GM21619 (cell line): Measurements from ENCODE around the gene MREG.
"Not testable (repeated sequence)": the region's sequence is repeated elsewhere in the genome, so short reads cannot be mapped to it uniquely, and the experiment has no call there.

Experiments used
- ATAC-seq: cut with Tn5 transposase; IDR thresholded peaks from one replicate; pipeline ENCODE4 v1.9.1; 2021; ENCODE audit not compliant: unreplicated experiment

The MREG gene

DNA sequence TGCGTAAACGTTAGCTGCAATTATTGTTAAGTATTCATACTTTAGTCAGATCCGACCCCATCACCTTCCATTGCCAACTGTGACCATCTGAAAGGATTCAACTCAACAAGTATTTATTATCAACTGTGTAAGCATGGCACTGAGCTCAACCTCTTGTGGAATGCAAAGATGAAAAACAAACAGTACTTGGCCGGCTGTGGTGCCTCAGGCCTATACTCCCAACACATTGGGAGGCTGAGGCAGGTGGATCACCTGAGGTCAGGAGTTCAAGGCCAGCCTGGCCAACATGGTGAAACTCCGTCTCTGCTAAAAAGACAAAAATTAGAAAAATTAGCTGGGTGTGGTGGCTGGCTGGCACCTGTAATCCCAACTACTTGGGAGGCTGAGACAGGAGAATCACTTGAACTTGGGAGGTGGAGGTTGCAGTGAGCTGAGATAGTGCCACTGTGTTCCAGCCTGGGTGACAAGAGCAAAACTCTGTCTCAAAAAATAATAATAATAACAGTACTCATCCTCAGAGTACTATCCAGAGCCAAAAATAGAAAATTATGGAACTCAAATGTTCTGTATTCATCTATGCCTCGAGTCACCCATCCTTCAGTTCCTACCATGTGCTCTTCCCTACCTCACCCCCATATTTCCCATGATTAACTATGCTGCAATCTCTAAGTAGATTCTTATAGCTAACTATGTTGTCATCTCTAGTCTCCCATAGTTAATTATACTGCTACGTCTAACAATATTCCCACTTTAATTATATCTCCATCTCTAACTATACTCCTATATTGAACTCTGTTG lies 8.6 kb upstream of the MREG start:
- no peak for ATAC-seq

DNA sequence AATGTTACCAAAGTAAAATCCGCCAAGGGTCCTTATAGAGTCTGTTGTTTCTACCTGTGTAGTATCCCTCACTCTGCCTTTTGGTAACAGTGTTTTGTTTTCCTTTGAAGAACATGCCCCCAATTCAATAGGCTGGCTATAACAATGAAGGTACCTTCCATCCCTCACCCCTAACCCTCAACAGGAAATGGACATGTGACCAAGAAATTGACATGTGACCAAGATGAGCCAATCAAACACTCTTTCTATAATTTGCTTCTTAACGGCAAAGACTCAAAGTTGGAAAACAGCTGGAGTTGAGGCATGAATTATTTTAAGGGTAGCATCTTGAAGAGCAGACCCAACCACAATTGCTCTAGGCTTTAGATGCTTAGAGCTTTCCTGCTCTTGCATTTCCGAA lies 5.4 kb upstream of the MREG start:
- no peak for ATAC-seq

DNA sequence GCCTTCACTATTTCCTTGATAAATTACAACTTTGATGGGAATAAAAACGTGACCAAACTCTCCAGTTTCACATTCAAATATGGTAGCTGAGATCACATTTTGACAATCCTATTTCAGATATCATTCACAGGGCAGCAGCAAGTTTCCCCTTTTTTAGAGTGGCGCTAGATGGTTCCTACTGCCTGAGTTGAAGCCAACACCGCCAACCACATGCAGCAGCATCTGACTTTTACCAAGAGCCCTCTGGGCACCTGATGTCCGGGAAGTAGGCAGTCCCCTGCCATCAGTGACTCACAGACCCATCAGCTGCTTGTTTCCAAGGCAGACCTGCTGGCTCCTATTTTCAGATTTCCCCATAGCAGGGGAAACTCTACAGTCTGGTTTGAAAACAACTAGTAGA lies 4.0 kb upstream of the MREG start:
- peak; percentile 27 for ATAC-seq

- ATAC-seq: no peak
These were observed 3.2 kb upstream of the MREG start for GRCh38 chr2:216016581-216016980.

DNA sequence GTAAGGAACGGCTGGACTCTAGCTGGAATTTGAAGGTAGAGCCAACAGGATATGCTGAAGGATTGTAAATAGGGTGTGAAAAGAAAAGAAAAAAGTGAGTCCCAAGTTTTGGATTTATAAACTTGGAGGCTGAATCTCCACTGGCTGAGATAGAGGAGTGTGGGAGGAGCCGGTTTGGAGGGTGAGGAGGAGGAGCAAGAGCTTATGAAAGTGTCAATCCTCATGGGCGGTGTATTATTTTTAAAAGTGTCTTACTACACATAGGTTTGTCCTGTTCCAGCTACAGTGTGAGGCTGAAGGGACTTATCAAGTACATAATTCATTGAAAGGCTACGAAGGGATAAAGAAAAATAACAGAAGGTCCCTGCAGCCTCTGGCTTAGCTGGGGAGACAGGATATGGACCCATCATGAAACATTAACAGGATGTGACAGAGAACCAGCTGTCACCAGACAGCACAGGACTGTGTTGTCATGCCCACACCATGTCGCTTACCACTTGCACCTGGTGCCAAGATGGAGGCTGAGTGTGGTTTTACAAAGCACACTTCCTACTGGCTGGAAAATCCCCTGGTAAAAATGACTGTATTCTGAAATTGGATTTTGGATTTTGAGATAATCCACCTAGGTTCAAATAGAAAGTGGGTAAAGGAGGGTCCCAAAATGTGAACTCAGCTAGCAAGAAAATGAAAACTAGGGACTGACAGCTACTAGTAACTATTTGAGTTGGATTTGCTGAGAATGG lies 2.5 kb upstream of the MREG start:
- peak; percentile 80 for ATAC-seq

DNA sequence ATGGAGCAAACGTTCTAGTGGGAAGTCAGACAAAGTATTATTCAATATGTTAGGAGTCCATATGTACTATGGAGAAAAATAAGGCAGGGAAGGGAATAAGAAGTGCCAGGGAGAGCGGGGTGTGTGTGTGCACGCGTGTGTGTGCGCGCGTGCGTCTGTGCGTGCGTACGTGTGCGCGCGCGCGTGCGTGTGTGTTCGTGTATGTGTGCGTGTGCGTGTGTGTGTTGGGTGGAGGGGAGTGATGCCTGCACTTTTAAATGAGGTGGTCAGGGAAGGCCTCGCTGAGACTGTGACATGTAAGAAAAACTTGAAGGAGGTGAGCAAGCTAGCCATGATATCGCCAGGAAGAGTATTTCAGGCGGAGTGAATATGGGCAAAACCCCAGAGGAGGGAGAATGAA lies 1.6 kb upstream of the MREG start:
- no peak for ATAC-seq

GRCh38 chr2:216014006-216014405 lies 655 bp upstream of the MREG start:
- ATAC-seq: no peak

DNA sequence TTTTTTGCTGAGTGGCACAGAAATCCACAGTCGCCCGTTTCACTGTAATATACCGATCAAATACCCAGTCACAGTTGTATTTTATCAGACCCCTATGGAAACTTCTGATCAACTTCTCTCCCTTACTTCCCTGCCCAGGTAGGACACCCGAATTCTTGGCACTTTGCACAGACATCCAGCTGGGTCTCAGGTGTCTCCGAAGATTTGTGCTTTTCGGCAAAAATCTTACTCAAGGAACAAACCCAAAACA lies 596 bp downstream of the MREG start:
- ATAC-seq: no peak

DNA sequence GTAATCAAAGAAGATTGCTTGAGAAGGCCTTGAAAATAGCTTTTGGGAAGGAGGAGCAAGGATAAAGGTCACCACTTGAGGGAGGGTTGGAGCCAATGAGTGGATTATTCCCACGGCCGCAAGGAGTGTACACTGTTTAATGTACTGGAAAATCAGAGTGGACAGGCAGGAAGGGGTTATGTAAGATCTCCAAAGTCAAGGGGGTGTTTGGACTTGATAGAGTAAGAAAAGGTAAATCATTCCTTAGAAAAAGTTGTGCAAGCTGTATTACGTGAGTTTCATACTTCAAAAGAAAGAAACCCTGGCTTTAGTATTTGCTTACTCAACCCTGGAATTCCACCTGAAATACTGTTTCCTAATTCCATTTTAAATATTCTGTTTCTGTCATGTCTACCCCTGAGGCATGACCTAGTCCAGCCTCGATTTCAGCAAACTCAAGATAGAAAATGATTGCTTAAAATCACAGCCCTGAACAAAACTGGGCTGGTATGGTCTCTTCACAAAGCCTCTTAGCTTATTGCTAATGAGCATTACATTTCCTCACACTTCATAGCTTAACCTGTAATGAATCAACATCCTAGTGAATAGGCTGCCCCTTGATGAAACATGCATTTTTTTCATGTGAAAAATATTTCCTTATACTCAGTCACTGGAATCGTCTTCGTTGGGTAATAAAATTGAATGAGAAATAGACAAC lies 1.1 kb downstream of the MREG start:
- no peak for ATAC-seq

- ATAC-seq: not testable (repeated sequence)
These were observed 4.1 kb downstream of the MREG start for GRCh38 chr2:216009215-216009614.

GRCh38 chr2:216008387-216008786 lies 5.0 kb downstream of the MREG start:
- no peak for ATAC-seq

DNA sequence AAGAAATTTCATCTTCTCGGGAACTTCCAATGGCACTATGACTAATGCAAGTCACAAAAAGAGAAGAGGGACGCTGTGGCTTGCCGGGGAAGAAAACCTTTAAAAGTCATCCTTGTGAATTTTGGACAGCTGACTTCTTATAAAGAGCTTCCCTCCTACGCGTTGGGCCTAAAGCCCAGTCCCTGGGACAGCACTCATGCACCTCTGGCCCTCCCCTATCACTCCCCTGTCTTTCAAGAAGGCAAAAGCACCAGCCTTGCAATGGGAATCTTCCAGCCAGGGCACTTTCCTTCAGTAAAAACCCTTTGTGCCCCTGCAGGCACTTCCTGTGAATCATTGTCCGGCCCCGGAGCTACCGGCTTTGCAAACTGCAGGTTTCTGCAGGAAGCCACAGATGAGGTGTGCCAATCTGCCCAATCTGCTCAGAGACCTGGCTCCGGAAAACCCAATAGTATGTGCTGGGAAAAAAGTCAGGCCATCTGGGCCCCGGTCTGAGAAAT lies 7.1 kb downstream of the MREG start:
- peak; percentile 50 for ATAC-seq

DNA sequence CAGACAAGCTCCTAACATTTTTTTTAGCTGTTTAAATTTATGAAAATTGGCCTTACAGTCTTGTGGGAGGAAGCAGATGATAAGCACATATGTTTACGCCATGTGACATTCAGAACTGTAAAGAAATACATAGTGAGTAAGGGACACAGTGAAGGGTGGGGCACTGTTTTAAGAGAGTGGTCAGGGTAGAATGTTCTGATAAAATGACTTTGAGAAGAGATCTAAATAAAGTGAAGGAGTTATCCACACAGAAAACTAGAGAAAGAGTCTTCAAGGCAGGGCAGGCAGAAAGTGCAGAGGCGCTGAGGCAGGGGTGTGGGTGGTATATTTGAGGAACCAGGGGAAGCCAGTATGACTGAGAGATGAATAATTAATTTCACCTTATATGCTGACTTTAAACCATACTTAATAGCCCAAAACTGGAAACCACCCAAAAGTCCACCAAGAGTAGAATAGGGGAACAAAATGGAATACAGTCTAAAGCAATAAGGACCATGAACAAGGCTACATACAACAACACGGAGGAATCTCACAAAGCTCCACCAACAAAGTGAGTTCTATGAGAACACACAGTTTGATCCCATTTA lies 8.6 kb downstream of the MREG start:
- ATAC-seq: no peak

DNA sequence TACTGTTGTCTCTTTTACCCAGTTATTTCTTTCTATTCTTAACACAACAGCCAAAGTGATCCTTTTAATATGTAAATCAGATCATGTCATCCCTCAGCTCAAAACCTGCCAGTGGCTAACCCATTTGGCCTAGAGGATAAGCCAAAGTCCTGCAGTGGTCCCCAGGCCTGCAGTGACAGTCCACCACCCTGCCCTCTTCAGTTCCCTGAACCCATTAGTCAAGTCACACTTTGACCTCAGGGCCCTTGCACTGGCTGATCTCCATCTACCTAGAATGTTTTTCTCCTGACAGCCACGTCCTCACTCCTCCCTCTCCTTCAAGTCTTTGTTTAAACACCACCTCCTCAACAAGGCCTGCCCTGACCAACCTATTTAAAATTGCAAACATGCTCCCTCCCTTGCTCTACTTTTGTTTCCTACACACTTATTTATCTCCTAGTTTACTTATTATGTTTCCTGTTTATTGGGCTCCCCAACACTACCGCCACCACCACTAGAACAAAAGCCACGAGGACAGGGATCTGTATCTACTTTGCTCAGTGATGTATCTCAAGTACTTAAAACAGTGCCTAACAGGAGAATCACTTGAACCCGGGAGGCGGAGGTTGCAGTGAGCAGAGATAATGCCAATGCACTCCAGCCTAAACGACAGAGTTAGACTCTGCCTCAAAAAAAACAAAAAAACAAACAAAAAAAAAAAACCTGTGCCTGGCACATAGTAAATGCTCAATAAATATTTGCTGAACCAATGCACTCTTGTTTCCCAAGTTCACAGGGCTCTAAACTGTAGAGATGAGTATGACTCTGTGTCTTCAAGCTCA lies 9.3 kb downstream of the MREG start:
- ATAC-seq: no peak

DNA sequence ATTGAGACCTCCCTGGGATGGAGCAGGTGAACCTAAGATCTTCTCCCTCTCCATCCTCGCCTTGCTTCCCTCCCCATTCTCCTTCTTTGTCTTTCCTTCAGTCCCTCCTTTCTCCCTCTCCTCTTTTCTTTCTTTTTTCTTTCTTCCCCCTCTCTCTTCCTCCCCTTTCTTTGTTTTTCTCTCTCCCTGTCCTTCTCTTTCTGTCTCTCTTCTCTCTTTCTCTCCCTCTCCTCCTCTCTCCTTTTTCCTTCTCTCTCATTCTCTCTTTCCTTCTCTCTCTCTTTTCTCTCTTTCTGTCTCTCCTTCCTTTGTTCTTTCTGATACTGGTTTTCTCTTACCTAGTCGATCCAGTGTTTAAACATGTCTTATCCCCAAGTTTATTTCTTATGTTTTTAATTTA lies 10.7 kb downstream of the MREG start:
- no peak for ATAC-seq

DNA sequence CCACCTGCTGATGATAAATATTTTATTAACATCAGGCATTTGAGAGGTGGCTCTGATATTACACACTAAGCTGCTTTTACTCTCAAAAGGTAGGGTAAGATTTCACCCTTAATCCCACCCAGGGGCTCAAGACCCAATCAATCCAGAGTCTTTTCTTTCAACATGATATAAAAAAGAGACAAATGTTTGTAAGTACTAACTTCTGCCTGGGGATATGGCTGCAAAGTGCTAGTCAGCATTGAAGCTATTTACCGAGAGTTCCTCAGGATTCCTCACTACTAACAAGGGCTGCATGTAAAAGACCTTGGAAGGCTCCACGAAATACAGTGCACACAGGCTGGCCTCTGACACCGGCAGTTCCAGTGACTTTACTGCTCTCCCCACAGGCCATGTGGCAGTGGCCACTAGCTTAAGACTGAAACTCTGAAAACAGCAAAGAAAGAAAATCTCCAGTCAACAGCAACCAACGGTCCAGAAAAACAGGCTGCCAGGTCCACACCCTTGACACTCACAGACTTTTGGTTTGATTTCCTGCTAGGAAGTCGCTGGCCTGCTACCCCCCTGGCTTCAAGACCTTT lies 11.2 kb downstream of the MREG start:
- no peak for ATAC-seq

- ATAC-seq: no peak
These were observed 11.9 kb downstream of the MREG start for GRCh38 chr2:216001216-216002100.

- no peak for ATAC-seq
These were observed 14.7 kb downstream of the MREG start for GRCh38 chr2:215998636-215999035.

GRCh38 chr2:215997219-215997618 lies 16.1 kb downstream of the MREG start:
- ATAC-seq: no peak
